Hematopoietic multipotent progenitor cell treated with erythropoietin and hydrocortisone succinate and interleukin-3 and kit ligand, for 4 days (in vitro differentiated cells): ENCODE results near the gene ZNF564.
"Not testable (repeated sequence)": the region's sequence is repeated elsewhere in the genome, so short reads cannot be mapped to it uniquely, and the experiment has no call there.

Source experiments
- DNase-seq: peaks from one replicate; pipeline ENCODE4 v3.0.0-alpha.2; 2015

Gene ZNF564

DNA sequence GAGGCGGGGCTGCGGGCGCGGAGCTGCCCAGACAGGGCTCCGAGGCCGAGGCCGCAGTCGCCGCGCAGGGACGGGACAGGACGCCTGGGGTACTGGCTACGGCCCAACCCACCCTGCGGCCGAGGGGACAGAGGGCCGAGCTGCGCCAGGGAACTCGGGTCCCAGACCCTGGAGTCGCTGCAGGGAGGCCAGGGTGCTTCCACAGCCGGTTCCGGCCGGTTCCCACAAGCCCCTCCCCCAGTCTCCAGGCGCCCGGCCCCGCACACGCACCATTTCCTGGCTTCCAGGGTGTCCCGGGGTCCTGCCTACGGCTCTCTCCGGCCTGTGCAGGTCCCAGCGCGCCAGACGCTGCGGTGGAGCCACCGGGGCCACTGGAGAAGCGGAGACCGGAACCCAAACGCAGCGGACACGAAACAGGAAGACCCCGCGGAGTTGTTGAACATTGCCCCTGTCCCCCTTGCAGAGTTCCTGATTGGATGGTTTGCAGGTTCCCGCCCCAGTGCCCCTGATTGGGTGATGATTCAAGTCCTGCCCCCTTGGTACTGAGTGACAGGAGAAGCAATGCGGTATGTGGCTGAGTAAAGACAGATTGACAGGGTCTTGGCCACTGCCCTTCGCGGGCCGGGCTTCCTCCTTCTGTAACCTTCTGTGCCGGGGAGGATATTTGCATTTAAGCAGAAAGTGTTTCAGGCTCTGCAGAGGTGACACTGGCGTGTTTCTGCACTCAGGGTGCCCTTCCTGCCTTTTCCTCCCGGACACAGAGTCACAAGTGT is at the start of gene ZNF564:
Gene ZNF564, minus strand, starts transcription at position 423 of the 773 bp plus-strand sequence. Its CDS starts 150 bp downstream, at position 273.
- peak; percentile 100 for DNase-seq

DNA sequence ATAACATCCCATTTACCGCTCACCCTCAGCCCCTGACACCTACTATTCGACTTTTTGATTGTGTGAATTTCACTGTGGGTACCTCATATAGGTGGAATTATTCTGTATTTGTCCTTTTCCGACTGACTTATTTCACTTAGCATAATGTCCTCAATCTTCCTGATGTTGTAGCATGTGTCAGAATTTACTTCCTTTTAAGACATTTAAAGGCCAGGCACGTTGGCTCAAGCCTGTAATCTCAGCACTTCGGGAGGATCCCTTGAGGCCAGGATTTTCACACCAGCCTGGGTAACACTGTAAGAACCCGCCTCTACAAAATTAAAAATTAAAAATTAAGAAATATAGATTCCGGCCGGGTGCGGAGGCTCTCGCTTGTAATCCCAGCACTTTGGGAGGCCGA is 46.3 kb upstream of the ZNF564 start:
- DNase-seq = no peak

DNA sequence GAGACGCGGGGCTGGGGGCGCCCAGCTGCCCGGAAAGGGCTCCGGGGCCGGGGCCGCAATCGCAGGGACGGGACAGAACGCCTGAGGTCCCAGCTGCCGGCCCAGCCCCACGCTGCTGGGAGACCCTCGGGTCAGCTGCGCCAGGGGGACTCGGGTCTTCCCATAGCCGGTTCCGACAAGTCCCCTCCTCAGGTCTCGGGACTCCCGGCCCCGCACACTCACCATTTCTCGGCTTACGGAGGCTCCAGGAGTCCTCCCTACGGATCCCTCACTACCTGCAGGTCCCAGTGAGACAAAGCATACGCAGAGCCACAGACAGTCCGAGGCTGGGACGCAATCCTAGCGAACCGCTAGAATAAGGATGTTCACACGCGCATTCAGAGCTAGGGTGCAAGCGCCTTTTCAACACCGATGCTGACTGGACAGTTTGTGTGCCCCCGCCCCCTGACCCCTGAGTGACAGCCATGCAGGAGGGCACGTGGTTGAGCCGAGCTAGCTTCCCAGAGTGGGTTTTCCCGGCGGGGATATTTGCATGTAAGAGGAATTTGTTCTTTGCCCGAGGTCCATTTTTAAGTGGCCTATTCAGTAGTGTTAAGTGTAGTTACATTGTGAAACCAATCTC is 45.8 kb upstream of the ZNF564 start:
- no peak for DNase-seq

DNA sequence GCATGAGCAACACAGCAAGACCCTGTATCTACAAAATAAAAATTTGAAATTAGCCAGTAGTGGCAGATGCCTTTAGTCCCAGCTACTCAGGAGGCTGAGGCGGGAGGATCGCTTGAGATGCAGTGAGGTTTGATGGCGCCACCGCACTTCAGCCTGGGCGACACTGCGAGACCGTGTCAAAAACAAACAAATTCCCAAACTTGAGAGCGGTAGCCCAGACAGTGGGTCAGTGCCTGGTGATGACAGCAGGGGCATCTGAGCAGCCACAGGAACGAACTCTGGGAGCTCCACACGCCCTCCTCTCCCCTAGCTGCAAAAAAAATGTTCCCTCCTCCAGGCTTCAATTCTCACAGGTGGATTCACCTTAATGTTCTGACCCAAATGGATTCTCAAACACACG is 45.2 kb upstream of the ZNF564 start:
- DNase-seq = no peak

DNA sequence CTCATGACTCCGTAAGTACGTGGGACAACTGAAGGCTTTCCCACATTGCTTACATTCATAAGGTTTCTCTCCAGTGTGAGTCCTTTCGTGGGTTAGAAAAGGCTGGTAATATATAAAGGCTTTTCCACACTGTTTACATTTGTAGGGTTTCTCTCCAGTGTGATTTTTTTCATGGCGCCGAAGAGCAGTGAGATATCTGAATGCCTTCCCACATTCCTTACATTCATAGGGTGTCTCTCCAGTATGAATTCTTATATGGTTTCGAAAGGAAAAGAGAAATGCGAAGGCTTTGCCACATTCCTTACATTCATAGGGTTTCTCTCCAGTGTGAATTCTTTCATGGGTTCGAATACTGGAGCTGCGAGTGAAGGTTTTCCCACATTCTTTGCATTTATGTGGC is 29.8 kb upstream of the ZNF564 start:
- DNase-seq = no peak

DNA sequence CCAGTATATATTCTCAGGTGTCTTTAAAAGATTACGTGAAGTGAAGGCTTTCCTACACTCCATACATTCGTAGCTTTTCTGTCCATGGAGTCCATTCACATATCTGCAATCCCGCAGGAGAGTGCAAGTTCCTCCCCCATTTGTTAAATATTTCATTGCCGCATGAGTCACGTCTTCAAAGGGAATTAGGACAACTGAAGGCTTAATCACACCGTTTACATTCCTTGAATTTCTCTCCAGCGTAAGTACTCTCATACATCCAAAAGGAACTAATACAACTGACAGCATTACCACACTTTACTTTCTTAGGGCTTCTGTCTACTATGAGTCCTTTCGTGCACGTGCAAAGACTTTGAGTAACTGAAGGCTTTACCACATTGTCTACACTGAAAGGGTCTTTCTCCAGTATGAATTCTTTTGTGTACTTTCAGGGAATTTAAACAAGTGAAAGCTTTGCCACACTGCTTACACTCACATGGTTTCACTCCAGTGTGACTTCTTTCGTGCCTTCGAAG is 29.0 kb upstream of the ZNF564 start:
- no peak for DNase-seq

DNA sequence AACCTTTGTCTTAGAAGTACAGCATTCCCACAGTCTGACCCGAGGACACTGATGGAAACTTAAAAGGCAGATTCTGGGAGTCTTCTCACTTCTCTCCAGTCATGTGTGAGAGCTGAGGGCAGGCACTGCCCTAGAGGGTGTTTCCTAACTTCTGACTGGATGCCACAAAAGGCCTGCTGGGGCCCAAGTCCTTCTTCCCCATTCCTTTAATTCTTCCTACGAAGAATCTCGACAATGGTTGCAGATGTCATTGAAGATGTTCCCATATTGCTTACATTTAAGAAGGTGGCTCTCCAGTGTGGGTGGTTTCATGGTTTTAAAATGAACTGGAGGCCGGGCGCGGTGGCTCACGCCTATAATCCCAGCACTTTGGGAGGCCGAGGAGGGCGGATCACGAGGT is 27.4 kb upstream of the ZNF564 start:
- no peak for DNase-seq

DNA sequence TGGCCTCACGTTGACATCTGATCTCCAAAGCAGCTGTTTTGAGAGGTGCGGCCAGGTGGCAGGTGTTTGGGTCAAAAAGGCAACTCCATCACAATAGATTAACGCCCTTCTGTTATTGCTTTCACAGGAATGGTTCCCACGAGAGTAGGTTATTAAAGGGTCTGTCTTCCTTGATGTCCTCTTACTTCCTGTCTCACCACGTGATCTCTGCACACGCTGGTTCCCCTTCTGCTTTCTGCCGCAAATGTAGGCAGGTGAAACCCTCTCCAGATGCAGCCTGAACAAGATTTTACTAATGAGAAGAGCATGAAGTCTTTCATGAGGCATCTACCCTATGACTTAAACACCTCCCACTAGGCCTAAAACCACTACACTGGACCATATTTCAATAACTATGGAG is 22.8 kb upstream of the ZNF564 start:
- peak; percentile 34 for DNase-seq

DNA sequence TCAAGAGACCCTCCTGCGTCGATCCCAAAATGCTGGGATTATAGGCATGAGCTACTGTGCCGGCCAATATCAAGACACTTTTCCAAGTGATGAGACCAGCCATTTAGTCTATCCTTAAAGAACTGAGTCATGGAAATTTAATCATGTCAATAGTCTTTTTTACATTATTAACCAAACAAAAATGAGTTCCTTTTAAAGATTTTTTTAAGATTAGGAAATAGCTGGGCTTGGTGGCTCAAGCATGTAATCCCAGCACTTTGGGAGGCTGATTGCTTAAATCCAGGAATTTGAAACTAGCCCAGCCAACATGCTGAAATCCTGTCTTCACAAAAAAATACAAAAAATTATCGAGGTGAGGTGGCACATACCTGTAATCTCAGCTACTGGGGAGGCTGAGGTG is 16.7 kb upstream of the ZNF564 start:
- DNase-seq = no peak

DNA sequence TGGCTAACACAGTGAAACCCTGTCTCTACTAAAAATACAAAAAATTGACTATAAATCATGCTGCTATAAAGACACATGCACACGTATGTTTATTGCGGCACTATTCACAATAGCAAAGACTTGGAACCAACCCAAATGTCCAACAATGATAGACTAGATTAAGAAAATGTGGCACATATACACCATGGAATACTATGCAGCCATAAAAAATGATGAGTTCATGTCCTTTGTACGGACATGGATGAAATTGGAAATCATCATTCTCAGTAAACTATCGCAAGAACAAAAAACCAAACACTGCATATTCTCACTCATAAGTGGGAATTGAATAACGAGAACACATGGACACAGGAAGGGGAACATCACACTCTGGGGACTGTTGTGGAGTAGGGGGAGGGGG is 15.1 kb upstream of the ZNF564 start:
- DNase-seq = not testable (repeated sequence)

DNA sequence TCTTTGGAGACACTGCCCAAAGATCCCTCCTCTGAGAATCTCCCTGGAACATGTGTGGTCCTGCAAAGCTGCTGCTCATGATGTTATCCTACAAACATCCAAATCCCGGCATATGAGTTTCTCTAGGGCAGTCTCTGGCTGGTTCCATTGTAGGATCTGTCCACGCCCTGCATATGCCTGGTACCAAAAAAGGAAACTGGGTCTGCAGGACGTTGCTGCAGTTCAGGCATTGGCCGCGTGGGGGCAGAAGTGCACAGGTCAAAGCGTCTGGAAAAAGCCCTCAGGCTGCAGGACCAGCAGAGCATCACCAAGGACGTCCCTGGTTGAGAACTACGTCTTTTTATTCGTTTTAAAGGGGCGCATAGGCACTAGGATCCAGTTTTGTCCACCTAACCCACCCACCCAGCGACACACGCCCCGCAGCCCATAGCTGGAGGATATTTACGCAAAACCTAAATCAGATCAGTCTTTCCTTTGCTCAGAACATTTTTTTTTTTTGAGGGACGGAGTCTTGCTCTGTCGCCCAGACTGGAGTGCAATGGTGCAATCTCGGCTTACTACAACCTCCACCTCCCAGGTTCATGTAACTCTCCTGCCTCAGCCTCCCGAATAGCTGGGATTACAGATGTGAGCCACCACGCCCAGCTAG is 12.9 kb upstream of the ZNF564 start:
- peak; percentile 91 for DNase-seq

DNA sequence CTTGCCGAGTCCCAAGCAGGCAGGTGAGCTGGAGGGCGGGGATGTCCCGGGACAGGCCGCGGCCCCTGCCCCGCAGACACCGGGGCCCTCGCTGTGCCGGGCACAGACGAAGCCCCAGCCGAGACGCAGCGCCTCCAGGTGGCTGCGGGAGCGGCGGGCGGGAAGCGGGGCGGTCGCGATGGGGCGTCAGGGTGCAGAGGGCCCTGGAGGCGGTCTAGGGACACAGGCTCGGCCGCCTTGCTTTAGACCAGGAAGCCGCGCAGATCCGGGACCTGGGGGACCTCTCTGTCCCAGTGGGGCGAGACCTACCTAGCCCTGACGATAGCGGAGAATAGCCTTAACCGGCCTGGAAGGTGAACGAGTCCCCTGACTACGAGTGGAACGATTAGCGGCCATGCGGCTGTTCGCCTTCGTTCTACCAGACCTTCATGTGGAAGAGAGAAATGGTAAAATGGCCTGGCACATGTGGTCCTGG is 4.2 kb upstream of the ZNF564 start:
- DNase-seq = no peak

DNA sequence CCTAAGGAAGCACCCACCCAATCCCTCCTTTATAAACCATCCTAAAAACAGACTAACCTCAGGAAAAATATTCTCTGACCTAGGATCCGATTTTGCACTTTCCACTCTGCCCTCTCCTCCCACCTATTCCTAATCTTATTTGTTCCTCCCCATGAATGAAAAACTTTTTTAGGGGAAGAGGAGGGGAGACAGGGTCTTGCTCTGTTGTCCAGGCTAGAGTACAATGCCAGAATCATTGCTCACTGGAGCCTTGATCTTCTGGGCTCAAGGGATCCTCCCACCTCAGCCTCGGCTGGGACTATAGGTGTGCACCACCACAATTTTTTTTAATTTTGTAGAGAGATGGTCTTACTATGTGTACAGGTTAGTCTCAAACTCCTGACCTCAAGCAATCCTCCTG is 4.4 kb downstream of the ZNF564 start:
- DNase-seq = no peak

DNA sequence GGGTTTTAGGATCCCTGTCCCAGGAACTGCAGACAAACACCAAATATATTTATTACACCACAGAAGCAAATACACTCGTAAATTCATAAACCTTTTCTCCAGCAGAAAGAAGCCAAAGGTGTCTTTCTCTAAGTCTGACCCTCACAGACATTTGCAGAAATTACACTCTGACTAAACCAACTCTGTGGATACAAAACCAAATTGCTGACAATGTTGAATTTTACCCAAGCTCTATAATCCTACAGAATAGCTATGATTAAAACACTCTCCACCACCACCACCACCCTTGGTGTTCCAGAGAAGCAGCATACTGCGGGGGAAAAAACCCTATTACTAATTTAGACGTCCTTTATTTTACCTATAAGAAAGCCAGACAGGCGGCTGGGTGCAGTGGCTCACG is 5.2 kb downstream of the ZNF564 start:
- no peak for DNase-seq

DNA sequence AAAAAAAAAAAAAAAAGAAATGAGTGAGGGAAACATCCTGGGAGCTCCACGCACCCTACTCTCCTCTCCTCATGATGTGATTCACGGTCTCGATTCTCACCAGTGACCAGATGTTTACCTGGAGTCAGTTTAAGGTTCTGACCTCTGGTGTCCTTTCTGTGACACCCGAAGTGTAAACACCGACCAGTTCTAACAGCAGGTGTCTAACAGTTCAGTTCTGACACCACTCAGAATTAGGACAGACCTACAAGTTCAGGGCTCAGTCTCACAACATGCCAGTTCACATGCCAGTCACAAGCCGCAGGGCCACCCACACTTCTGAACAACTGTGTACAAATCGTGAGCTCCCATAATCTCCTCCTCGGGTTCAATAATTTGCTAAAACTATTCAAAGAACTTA is 6.0 kb downstream of the ZNF564 start:
- DNase-seq = no peak

DNA sequence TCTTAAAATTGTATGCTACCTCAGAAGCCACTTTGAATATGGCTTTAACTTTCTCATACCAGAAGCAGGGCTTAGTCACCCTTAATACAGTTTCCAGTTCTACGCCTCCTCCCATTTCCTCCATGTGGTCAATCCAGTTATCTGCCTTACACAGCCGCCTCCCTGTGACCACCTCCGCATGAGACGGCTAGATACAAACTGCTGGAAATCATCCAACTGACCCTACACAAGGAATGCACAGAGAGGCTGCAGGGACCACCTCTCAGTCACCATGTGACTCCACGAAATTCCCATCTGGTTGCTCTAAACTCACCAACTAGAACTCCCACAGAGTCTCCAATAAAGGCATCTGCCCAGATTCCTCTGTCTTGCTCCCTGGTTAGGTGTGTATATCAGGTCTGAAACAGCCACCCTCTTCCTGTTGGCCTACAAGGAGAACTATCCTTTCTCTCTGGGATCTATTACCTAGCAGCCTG is 6.8 kb downstream of the ZNF564 start:
- DNase-seq = peak; percentile 94

DNA sequence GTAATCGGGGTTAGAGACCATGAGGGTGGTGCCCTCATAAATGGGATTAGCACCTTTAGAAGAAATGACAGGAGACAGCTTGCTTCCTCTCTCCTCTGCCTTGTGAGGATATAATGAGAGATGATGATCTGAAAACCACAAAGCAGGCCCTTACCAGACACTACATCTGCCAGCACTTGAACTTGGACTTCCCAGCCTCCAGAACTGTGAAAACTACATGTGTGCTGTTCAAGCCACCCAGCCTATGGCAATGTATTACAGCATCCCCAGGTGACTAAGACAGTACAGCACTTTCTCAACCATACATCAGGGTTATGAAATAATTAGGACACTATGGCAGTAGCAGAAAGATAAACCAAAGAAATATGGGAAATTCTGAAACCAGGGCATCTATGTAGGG is 7.4 kb downstream of the ZNF564 start:
- DNase-seq = peak; percentile 52

DNA sequence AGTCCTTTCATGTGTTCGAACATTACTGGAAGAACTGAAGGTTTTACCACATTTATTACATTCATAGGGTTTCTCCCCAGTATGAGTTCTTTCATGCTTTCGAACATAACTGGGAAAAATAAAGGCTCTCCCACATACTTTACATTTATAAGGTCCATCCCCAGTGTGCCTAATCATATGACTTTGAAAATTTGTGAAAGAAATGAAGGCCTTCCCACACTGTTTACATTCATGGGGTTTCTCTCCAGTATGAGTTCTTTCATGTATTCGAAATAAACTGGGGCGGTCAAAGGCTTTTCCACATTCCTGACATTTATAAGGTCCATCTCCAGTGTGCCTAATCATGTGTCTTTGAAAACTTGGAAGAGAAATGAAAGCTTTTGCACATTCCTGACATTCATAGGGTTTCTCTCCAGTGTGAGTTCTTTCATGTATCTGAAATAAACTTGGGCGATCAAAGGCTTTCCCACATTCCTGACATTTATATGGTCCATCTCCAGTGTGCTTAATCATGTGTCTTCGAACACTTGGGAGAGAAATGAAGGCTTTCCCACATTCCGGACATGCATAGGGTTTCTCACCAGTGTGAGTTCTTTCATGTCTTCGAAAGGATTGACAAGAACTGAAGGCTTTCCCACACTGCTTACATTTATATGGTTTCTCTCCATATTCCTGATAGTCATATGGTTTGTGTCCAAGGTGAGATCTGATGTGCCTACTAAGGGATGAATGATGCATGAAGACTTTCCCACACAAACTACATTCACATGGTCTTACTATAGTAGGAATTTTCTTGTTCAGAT is 24.0 kb downstream of the ZNF564 start:
- DNase-seq = peak; percentile 51

DNA sequence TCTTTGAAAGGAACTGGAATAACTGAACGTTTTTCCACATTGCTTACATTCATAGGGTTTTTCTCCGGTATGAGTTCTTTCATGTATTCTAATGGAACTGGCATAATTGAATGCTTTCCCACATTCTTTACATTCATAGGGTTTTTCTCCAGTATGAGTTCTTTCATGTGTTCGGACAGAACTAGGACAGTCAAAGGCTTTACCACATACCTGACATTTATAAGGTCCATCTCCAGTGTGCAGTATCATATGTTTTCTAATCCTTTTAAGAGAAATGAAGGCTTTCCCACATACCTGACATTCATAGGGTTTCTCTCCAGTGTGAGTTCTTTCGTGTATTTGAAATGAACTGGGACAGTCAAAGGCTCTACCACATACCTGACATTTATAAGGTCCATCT is 24.7 kb downstream of the ZNF564 start:
- DNase-seq = no peak

DNA sequence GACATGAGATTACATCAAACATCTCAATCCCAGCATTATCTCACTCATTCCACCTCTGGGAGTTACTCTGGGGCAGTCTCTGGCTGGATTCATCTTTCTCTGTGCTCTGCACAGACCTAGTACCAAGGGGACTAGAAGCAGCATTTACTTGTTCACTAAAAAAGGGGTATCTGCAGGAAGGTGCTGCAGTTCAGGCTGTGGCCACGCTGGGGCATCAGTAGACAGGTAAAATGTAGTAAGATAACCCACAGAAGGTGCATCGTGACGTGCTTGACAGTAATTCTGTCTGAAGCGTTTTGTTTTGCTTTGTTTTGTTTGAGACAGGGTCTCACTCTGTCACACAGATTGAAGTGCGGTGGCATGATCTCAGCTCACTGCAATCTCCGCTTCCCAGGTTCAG is 29.3 kb downstream of the ZNF564 start:
- DNase-seq = peak; percentile 22

DNA sequence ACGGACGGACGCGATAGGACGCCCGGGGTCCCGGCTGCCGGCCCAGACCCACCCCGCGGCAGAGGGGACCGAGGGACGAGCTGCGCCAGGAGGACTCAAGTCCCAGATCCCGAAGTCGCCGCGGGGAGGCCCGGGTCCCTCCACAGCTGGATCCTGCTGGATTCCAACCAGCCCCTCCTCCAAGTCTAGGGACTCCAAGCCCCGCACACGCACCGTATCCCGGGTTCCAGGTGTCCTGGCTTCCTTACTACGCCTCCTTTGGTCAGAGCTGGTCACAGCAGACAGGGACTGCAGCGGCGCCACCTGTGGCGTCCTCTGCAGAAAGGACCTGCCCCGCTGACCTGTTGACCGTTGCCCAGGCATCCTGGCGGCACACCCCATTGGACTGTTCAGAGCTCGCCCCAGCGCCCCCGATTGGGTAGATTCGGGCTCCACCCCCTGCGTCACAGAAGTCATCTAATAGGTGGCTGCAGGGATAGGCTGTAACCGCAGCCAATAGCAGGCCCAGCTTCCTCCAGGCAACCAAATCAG is 37.7 kb downstream of the ZNF564 start:
- DNase-seq = no peak

DNA sequence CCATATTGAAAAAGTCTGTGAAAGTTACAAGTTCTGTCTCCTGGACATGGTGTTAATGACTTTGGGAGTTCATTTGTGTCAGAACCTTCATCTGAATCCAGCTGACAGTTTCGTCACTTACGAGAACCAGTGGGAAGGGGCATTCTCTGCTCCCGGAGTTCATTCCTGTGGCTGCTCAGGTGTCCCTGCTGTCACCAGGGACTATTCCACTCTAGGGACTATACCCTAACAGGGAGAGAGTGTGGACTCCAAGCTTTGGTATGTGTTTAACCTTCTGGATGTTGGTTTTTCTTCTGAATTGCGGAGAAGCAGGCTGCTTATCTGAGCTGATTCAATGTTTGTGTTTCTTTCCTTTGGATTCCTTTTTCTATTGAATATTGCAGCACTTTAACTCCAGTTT is 54.2 kb downstream of the ZNF564 start:
- DNase-seq = no peak

DNA sequence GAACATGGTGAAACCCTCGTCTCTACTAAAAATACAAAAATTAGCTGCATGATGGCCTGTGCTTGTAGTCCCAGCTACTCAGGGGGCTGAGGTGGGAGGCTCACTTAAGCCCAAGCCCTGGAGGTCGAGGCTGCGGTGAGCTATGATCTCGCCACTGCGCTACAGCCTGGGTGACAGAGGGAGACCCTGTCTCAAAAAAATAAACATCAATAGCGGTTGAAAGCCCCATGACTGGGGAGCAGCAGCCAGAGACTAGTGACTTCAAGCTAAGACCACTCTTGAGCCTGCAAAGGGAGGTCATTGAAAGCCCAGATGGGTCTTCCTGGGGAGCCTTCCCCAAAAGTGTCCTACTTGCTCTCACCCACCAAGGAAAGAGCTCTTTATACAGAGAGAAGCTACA is 54.8 kb downstream of the ZNF564 start:
- DNase-seq = no peak
